GM06990 (cell line): ENCODE results near the gene EPN1.

Experiments used
- DNase-seq: peaks from one replicate; pipeline ENCODE4 v3.0.0-alpha.2; 2011; ENCODE audit not compliant: insufficient read length; ENCODE audit errors: extremely low read depth
- H3K27me3 ChIP-seq: replicated peaks from 2 replicates; pipeline ENCODE4 v1.6.0; 2011; ENCODE audit warnings: low read length; ENCODE audit not compliant: control insufficient read depth, insufficient read depth
- H3K36me3 ChIP-seq: 2 replicates; pipeline ENCODE4 v1.5.1; 2011; ENCODE audit warnings: low read length; ENCODE audit not compliant: control insufficient read depth, insufficient read depth
- H3K4me3 ChIP-seq: replicated peaks from 2 replicates; pipeline ENCODE4 v1.5.1; 2011; ENCODE audit warnings: low read depth, mild to moderate bottlenecking, control low read depth, low read length
- CTCF ChIP-seq: IDR thresholded peaks from 2 replicates; pipeline ENCODE4 v1.5.1; 2011; ENCODE audit warnings: low read length, control low read depth, mild to moderate bottlenecking, inconsistent platforms; ENCODE audit not compliant: insufficient read depth, poor library complexity, severe bottlenecking

EPN1 gene

DNA sequence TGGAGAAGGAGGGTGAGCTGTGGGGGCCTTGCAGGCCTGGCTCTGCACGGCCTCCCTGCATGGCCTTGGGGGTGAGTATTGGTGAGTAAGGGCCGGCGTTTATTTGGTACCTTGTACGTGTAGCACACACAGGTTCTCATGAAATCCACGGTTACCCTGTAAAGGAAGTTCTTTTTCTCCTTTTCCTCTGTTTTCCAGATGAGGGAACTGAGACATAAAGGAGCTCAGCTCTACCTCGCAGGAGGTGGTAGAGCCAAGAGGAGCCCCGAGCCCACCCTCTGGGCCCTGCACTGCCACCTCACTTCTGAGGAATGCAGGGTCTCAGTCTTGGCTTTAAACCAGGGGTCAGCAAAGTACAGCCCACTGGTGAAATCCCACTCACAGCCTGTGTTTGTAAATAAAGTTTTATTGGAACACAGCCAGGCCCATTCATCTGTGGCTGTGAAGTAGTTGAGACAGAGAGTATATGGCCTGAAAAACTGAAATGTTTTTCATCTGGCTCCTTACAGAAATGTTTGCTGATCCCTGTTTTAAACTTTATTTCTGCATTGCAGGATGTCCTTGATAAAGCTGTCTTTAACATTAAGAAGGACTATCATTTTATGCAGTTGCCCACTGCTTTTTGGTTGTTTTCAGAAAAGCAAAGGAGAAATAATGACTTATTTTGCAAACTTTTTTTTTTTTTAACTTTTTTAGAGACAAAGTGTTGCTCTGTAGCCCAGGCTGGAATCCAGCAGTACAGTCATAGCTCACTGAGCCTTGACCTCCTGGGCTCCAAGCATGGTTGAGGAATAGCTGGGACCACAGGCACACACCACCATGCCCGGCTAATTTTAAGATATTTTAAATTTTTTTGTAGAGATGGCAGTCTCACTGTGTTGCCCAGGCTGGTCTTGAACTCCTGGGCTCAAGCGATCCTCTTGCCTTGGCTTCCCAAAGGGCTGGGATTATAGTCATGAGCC is 6.4 kb downstream of the EPN1 start:
- Histone ChIP-seq H3K36me3 (peaks cover 48% of the 10 kb centered on the region), H3K4me3 (no peak overlapping the region), H3K27me3 (no peaks in the 10 kb centered on the region)
- TF ChIP-seq CTCF, result no peak
- DNase-seq, result no peak

DNA sequence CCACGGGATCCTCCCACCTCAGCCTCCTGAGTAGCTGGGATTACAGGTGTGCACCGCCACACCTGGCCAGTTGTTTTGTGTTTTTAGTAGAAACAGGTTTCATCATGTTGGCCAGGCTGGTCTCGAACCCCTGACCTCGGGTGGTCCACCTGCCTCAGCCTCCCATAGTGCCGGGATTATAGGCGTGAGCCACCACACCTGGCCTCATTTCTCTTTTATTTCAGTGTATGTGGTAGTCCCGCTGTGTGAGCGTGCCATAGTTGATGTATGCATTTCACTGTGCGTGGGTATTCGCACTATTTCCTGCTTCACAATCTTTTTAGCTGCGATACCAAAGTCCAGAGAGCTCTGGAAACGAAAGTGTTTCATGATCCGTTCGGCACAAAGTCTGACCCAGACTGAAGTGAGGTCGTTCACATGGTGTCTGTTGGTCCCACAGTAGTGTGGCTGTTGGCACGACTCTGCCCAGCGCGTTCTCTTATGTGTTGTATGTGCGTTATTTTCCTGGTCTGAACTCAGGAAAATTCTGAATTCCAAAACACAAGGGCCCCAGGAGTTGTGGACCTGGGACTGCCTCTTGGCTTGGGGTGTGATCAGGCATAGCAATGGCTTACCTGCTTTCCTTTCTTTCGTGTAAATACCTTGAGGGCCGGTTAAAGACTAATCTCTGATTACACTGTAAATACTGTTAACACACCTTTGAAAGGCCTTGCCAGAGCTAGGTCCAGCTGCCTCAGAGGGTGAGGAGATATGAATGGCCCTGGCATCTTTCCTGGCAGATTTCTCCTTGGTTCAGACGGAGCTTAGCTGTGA is 8.6 kb downstream of the EPN1 start:
- DNase-seq, result no peak
- Histone ChIP-seq H3K27me3 (no peaks in the 10 kb centered on the region), H3K36me3 (peaks cover 53% of the 10 kb centered on the region), H3K4me3 (no peak overlapping the region)
- no peak for TF ChIP-seq CTCF

DNA sequence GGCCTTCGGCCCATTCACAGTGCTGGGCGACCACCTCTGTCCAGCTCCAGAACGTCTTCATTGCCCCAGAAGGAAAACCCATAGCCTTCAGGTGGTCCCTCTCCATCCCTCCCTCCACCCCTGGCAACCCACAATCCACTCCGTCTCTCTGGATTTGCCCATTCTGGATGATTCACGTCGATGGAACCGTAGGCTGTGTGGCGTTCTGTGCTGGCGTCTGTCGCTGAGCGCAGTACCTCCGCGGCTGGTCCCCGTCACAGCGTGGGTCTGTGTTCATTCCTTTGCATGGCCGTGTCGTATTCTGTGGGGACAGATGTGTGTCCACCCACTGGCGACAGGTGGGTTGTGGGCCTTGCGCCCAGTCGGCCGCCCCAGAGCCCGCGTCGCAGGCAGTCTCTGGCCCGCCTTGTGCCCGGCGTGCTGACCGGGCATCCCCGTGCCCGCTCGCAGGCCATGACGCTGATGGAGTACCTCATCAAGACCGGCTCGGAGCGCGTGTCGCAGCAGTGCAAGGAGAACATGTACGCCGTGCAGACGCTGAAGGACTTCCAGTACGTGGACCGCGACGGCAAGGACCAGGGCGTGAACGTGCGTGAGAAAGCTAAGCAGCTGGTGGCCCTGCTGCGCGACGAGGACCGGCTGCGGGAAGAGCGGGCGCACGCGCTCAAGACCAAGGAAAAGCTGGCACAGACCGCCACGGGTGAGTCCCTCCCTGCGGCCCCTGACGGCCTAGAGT is 10.1 kb downstream of the EPN1 start:
- H3K36me3 ChIP-seq, result peaks cover 52% of the 10 kb centered on the region
- no peak for TF ChIP-seq CTCF
- no peak overlapping the region for H3K4me3 ChIP-seq
- peak; percentile 11 for DNase-seq
- H3K27me3 ChIP-seq, result no peaks in the 10 kb centered on the region

- peaks cover 54% of the 10 kb centered on the region for H3K36me3 ChIP-seq
- no peak for TF ChIP-seq CTCF
- no peak for DNase-seq
- no peaks in the 10 kb centered on the region for H3K27me3 ChIP-seq
- no peak overlapping the region for H3K4me3 ChIP-seq
Measured at GRCh38 chr19:55685776-55686175, 10.8 kb downstream of the EPN1 start.

GRCh38 chr19:55686311-55687050 is 11.5 kb downstream of the EPN1 start:
- Histone ChIP-seq H3K27me3 (no peaks in the 10 kb centered on the region), H3K36me3 (peaks cover 56% of the 10 kb centered on the region), H3K4me3 (no peak overlapping the region)
- DNase-seq, result no peak
- no peak for TF ChIP-seq CTCF
